T-helper 22 cell (primary cell): ENCODE data around the gene CLSTN1.
"Not testable (repeated sequence)": the region's sequence is repeated elsewhere in the genome, so short reads cannot be mapped to it uniquely, and the experiment has no call there.

Source experiments
- DNase-seq: peaks from one replicate; pipeline ENCODE4 v3.0.0-alpha.2; 2020; ENCODE audit warnings: low read depth

The CLSTN1 gene

DNA sequence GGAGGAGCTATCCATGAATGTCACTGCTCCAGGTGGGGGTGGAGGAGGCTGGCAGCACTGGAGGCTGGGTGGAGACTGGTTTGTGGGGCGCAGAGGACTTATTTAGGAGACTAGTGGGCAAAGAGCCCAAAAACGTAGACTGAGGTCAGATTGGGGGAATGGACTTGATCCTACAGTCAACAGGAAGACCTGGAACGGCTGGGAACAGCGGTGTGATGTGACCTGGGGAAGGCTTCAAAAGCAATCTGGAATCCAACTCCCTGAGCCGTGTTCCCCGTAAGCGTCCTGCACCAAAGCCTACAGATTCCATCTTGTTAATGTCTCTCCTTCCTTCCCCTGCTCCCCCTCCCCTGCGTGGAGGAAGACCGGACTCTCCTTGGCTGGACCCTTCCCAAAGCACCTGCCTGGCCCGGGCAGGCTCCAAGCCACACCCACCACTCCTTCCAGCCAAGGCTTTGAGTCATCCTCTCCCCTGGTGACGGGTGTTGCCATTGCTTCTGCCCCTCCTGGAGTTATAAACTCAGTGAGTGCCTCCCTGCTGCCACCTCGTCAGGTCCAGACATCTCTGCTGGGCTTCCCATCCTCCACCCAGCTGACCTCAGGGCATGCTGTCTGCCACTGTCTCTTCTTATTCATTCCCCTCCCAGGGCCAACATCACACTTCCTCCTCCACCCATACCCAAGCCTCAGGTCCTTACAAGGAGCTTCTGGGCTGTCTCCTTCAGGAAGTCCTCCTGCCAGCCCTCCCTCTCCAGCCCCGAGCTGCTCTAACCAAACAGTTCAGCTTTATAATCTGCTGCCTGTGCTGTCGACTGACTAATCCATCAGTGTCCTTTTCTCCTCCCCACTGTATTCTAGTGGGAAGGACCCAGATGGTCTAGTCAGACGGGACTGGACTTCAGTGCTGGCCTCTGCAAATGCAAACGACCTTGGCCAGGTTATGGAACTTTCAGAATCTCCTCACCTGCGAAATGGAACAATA, 1.6 kb upstream of the CLSTN1 start:
- DNase-seq = peak; percentile 32

DNA sequence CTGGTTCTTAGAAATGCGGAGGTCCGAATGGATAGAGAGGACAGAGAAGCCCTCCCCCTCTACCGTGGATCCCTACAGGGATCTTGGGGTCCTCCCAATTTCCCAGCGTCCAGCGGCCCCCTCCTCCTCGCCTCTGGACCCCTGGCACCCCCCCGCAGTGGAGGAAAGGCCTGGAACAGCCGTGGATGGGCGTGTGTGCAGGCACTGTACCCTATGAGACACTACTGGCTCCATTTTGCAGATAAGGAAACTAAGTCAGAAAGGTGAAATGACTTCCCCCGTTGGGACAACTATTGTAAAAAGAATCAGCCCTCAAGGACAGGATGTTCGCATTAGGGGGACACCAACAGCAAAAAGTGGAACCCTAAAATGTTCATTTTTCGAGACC, 931 bp upstream of the CLSTN1 start:
- DNase-seq = no peak

DNA sequence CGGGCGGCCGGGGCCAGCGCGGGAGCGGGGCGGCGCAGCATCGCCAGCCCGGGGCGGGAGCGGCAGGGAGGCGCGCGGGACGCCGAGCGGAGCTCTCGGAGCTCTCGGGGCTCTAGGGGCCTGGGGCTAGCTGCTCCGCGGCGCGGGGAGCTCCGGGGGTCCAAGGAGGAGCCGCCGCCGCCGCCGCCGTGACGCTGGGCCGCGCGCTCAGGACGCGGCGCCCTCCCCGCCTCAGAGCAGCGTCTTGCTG, 147 bp downstream of the CLSTN1 start:
- no peak for DNase-seq

DNA sequence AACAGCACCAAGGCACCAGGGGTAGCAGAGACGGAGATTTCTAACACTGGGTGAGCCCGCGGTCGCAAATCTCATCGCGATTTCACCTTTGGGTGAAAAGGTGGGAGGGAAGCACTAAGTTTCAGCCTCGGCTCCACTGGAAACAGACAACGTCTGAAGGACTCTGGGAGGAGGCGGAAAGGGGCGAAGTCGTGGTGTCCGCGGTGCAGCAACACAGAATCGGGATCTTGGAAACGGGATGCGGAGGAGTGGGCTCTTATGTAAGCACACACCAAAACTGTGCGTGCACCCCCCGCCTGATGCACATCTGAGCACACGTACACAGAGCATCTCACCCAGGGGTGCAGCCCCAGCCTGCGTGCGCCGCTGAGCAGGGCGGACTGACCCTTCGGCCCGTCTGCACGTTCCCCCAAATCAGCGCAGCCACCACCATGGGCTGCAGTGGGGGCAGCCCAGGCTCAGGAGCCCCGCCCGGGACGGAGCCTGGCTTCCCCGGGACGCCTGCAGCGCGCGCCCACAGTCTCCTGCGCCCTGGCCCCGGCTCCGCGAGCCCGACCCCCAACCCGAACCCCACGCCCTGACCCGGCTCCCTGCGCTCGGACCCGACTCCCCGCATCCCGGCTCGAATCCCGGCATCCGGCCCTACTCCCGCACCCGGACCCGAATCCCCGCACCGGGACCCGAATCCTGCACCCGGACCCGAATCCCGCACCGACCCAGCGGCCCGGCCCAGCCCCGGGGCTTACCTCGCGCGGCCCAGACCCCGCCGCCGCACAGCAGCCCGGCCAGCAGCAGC, 670 bp downstream of the CLSTN1 start:
- DNase-seq = no peak

DNA sequence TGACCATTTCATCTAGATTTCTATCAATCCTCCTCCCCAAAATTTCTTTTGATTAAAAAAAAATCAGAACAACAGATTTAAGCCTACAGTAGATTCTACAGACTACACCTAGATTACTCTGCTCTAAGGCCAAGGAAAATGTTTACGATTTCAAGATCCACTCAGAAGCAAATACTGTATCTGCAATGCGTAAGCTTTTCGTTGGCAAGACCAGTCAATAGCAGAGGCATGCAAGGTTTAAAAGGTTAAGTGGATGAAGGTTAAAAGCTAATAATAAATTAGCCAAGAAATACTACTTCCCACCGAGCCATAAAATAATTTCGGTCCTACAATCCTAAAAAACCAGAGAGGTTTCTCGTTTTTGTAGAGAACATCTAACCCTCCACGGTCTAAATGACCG, 1.3 kb downstream of the CLSTN1 start:
- DNase-seq = no peak

DNA sequence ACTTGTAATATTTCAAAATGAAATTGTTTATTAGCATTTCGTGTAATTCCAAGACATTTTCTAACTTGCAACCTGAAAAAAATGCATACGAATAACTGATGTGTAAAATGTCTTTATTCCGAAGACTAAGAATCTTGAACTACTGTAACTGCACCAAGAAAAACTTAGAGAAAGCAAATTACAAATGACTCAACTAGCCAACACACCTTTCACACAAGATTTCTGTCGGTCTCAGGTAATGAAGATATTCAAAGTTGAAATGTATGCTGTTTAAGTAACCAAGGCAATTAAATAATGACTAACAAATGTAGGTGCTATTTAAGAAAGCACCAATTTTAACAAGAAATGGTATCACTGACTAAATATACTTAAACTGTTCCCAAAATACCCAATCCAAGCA, 2.1 kb downstream of the CLSTN1 start:
- no peak for DNase-seq

DNA sequence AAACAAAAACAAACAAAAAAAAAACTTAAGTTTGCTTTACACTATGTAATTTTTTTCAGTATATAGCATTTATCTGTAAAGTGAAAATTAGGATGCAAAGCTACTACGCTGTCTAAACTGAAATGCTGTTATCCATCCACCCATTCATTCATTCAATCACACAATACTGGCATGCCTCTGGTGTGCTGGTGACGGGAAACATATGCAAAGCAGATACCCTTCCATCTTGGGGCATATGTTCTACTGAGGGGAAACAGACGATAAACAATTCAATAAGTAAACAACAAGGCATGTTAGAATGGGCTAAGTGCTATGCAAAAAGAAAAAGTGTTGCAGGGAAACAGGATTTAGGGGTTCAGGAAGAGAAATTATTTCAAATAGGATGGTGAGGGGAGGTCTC, 3.2 kb downstream of the CLSTN1 start:
- DNase-seq = no peak

DNA sequence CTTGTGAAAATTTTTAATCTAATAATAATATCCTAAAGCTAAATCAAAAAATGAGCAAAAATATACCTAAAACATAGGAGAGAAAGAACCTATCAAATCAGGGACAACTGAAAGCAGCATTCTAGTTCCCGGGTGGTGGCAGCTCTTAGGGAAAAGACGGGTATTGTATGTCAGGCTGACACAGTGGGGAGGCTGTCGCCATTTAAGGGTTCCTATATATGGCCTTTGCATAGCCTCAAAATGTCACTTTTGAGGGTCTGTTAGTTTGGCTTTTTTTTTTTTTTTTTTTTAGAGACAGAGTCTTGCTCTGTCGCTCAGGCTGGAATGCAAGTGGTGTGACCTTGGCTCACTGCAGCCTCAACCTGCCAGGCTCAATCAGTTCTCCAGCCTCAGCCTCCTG, 6.0 kb downstream of the CLSTN1 start:
- no peak for DNase-seq

DNA sequence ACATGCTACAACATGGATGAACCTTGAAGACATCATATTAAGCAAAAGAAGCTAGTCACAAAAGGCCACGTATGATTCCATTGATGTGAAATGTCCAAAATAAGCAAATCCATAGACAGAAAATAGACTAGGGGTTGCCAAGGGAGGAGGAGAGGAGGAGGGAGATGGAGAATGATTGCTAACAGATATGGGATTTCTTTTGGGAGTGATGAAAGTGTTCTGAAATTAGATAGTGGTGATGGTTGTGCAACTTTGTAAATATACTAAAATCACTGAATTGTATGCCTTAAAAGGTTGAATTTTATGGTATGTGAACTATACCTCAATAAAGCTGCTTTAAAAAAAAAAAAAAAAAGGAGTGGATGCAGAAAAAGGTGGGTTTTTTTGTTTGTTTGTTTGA, 7.6 kb downstream of the CLSTN1 start:
- no peak for DNase-seq

DNA sequence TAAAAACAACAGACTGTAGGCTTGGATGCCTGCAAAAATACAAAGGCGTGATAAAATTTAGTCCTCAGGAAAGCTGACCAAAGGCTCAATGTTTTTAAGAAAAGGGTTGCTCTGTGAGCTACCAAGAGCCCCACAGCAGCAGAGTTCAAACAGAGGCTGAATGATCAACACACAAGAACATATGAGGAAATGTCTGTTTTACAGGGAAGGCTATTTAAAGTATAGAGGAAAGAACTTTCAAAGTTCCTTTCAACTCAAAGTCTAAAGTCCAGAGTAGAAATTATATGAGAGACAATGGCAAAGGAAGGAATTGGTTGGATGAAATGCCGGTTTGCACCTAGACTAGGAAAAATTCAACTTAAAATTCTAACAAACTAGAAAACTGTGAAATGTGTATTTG, 8.6 kb downstream of the CLSTN1 start:
- DNase-seq = no peak

DNA sequence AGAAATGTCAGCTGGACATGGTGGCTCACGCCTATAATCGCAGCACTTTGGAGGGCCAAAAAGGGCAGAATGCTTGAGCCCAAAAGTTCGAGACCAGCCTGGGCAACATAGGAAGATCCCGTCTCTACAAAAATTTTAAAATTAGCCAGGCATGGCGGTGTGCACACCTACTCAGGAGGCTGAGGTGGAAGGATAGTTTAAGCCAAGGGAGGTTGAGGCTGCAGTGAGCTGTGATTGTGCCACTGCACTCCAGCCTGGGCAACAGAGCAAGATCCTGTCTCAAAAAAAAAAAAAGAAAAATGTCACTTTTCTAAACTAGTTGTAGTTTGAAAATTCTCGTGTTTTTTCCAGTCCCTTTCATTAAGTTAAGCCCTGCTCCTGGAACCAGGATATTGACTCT, 9.1 kb downstream of the CLSTN1 start:
- no peak for DNase-seq

DNA sequence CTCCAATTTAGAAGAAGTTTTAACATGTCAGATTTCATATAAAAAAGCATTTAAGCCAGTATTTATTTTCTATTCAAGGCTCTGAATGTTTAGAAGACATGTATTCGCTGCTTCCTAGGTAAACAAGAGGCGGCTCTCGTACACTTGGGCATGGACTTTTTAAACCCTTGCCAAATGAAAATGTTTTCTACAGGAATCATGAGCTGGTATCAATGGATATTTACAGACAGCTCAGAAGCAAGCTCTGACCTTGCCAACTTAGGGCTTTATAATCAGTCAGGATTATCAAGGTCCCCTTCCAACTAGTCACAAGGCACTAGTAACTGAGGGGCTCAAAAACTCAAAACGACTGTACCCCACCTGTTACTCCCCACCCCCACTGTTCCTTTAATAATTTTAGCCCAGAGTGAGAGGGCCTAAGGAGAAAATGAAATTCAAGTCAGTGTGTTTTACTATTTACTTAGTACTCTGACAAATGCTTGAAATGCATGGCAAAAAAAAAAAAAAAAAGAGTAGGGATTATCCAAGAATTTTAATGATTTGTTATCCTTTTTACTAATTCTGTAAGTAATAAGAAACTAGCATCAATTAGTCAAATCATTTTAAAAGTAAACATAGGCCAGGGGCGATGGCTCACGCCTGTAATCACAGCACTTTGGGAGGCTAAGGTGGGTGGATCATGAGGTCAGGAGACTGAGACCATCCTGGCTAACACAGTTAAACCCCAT, 12.4 kb downstream of the CLSTN1 start:
- DNase-seq = no peak

DNA sequence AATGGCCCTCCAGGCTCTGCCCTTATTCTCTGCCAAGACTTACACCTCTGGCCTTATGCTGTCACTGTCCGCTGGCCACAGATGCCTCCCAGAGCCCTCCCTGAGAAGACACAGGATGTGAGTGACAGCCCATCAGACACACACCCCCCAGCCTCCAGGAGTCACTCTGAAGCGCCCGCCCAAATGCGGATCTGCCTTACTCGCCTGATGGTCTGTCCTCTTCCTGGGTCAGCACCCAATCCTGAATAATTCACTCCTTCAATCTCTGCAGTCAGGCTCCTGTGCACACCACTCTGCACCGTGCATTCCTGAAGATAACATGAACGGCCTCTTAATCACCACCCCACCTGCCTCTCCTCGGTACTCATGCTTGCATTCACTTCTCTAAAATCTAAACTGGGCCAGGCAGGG, 14.7 kb downstream of the CLSTN1 start:
- DNase-seq = no peak

DNA sequence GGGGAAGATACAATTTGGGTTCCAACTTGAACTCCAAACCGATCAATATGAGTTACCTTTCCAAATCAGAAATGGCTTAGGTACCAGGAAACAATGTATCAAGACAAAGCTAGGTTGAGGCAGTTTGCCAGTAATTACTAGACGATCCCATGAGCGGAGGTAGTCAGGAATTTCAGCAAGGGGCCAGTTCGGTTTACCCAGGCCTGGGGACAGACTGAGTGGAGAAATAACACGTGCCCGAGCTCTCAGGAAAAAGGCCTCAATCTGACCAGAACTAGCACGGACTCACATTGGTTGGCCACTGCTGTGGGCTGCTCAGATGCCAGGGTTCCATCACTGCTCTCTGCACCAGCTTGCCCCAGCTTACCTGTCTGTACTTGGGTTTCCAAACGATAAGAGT, 15.3 kb downstream of the CLSTN1 start:
- no peak for DNase-seq

DNA sequence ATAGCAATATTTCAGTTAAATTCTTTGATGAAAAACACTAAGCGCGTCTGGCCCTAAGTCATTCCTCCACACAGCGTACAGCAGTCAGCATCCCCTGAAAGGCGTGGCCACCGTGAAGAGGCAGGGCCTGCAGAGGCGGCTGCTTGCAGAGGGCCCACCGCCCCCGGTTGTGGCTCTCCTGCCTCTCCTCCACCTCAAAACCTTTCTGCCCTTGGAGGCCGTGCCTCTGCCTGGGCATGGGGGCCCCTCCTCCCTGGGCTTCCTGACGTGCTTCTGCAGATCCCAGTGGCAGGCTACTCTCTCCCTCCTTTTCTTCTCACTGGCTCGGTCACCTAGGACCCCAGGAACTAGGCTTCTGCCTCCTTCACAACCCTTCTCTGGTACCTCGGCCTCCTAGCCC, 16.2 kb downstream of the CLSTN1 start:
- no peak for DNase-seq

DNA sequence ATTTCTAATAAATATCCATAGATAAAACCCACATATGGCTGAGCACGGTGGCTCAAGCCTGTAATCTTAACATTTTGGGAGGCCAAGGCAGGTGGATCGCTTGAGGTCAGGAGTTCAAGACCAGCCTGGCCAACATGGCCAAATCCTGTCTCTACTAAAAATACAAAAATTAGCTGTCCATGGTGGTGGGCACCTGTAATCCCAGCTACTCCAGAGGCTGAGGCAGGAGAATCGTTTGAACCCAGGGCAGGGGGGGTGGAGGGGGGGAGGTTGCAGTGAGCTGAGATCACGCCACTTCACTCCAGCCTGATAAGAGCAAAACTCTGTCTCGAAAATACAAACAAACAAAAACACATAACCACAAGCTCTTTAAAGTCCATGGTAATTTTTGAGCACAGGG, 17.8 kb downstream of the CLSTN1 start:
- not testable (repeated sequence) for DNase-seq

DNA sequence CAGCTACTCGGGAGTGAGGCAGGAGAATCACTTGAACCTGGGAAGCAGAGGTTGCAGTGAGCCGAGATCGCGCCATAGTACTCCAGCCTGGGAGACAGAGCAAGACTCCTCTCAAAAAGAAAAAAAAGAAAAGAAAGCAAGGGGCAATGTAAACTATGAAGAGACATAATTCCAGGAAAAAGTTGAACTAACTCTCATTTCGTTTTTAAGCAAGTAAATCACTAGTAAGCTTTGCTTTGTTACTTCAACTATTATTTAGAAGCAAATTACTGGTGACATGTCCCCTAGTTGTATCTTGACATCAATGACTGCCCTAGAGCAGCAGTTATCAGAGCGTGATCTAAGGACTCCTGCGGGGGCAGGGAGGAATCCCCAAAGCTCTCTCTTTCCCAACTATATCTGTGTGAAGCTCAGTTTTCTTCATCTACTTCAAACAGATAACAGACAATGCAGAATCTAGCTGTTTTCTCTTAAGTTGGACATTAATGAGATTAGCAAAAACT, 18.7 kb downstream of the CLSTN1 start:
- DNase-seq = no peak

DNA sequence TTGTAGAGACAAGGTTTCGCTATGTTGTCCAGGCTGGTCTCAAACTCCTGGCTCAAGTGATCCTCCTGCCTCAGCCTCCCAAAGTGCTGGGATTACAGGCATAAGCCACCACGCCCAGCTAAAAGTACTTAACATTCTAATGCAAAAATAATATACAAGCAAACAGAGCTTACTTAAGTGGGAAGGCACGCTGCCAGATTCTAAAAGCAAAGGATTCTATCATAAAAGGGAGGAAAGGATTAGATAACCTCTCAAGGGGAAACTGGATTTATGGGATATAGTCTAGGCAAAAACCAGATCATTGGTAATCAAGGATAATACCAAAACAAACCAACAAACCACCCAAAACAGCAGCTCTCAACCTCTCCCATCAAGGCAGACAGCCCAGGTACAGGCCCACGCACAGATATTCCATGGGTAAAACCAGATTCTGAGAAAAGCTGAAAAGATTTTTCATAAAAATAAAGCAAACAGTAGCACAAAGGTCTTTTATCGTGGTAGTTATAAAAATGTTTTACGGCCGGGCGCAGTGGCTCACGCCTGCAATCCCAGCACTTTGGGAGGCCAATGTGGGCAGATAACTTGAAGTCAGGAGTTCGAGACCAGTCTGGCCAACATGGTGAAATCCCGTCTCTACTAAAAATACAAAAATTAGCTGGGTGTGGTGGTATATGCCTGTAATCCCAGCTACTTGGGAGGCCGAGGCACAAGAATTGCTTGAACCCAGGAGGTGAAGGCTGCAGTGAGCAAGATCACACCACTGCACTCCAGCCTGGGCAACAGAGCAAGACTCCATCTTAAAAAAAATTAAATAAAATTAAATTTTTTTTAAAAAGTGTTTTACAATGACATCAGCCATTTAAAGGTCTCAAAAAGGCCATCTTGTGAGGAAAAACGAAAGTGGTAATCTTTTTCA, 20.5 kb downstream of the CLSTN1 start:
- DNase-seq = not testable (repeated sequence)

DNA sequence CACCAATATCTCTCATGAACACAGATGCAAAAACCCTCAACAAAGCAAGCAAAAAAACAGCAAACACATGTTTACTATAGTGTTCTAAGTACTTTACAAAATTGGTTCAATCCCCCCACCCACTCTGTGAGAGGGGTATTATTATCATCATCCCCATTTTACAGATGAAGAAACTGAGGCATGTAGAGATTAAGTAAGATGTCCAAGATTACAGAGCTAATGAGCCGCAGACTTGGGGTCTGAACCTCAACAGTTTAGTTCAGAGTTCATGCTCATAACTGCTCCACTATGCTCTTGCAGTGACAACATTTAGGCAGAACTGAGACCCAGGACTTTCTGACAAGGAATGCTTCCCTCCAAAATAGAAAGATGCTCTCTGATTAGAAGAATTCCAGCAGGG, 21.9 kb downstream of the CLSTN1 start:
- DNase-seq = no peak

DNA sequence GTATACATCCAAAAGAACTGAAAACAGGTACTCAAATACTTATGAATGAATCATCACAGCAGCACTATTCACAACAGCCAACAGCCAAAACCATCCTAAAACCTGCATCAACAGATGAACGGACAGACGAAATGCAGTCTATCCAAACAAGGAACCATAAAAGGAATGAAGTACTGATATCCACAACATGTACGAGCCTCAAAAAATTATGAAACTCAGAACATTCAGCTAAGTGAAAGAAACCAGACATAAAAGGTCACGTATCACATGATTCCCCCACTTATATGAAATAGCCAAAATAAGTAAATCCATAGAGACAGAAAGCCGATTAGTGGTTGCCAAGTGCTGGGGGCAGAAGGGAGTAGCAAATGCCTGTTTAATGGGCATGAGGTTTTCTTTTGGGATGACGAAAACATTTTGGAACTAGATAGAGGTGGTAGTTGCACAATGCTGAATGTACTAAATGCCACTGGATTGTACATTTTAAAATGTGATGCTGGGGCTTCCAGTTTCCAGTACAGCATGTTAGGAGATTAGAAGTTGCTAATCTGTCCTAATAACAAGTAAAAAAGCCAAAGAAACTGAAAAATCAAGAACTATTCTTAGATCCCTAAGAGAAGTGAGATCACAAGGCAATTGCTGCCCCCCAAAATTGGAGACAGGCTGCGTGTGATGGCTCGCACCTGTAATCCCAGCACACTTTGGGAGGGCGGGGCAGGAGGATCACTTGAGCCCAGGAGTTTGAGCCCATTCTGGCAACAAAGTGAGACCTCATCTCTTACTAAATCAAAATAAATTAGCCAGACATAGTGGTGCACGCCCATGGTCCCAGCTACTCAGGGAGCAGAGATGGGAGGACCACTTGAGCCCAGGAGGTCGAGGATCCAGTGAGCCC, 25.3 kb downstream of the CLSTN1 start:
- DNase-seq = no peak

DNA sequence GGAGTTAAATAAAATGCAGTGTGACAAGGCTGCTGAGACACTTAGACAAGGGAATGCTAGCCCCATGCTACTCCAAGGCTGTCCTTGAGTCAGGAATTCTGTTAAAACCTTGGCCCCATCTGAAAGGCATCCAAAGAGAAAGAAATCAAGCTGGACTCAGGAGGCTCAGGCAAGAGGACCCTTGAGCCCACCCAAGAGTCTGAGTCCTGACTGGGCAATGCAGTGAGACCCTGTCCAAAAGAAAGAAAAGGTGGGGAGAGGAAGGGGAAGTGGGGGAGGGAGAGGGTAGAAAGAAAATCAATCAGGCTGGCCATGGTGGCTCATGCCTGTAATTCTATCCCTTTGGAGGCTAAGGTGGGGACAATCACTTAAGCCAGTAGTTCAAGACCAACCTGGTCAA, 26.7 kb downstream of the CLSTN1 start:
- DNase-seq = no peak
